HEK293T (cell line): ENCODE measurements around the gene TCF12.

ENCODE experiments used
- ELF4 ChIP-seq: fragments of 450-650 bp; IDR thresholded peaks from 2 replicates; pipeline ENCODE4 v1.6.1; 2017; ENCODE audit warnings: antibody characterized with exemption
- PKNOX1 ChIP-seq: fragments of 450-650 bp; IDR thresholded peaks from 2 replicates; pipeline ENCODE4 v1.6.1; 2016
- TARDBP ChIP-seq: fragments of 450-650 bp; IDR thresholded peaks from 2 replicates; pipeline ENCODE4 v1.6.1; 2016

GRCh38 chr15:57316451-57316850, 398.0 kb downstream of the TCF12 start:
- TF ChIP-seq TARDBP (no peak), ELF4 (no peak), PKNOX1 (no peak)
